K562 (cell line): Measurements from ENCODE around the gene CLTC. TPM values are rescaled to one million over a fixed set of nuclear protein-coding genes. Genes with fewer than 3 reads are reported as not detected.

Experiments
- ATF3 ChIP-seq, 2 experiments: fragments of 450-650 bp in 1 of 2; sonication (generic) in 1 of 2; formaldehyde crosslinking in 1 of 2; IDR thresholded peaks in 1 of 2; conservative IDR thresholded peaks in 1 of 2; 2 replicates each; pipeline versions ENCODE4 v1.6.1 to v1.8.1; 2016 to 2023; ENCODE audit warnings: mild to moderate bottlenecking in 2 of 2, moderate library complexity in 2 of 2, inconsistent platforms in 1 of 2, missing genetic modification reagents in 1 of 2
- CHD7 ChIP-seq: fragments of 200-600 bp; sonication (generic); IDR thresholded peaks from one replicate; pipeline ENCODE4 v1.6.1; 2012; ENCODE audit warnings: mild to moderate bottlenecking, low read depth, low read length, inconsistent platforms
- DMBX1 ChIP-seq: fragments of 250-450 bp; sonication (Bioruptor Pico); IDR thresholded peaks from 2 replicates; pipeline ENCODE4 v1.8.0; 2022; ENCODE audit warnings: inconsistent platforms, mild to moderate bottlenecking, moderate library complexity, borderline replicate concordance
- GABPB2 ChIP-seq: fragments of 250-450 bp; sonication (Bioruptor Pico); conservative IDR thresholded peaks from 2 replicates; pipeline ENCODE4 v1.5.1; 2021; ENCODE audit warnings: mild to moderate bottlenecking
- HDAC8 ChIP-seq: fragments of 450-650 bp; IDR thresholded peaks from 2 replicates; pipeline ENCODE4 v1.6.1; 2016; ENCODE audit warnings: mild to moderate bottlenecking, missing genetic modification characterization, moderate library complexity, missing compliant biosample characterization
- ILF3 ChIP-seq: fragments of 450-650 bp; IDR thresholded peaks from 2 replicates; pipeline ENCODE4 v1.6.1; 2018; ENCODE audit warnings: antibody characterized with exemption, mild to moderate bottlenecking, moderate library complexity, borderline replicate concordance
- MIER1 ChIP-seq: fragments of 450-650 bp; IDR thresholded peaks from 2 replicates; pipeline ENCODE4 v1.6.1; 2016; ENCODE audit warnings: antibody characterized with exemption, mild to moderate bottlenecking, low read depth
- PHF8 ChIP-seq: fragments of 200-600 bp; sonication (generic); IDR thresholded peaks from 2 replicates; pipeline ENCODE4 v1.6.1; 2012; ENCODE audit warnings: mixed run types, mild to moderate bottlenecking, inconsistent platforms, low read length, moderate library complexity, borderline replicate concordance
- PKNOX1 ChIP-seq: fragments of 450-650 bp; IDR thresholded peaks from 2 replicates; pipeline ENCODE4 v1.6.1; 2016
- USF1 ChIP-seq: sonication (generic); formaldehyde crosslinking; IDR thresholded peaks from 2 replicates; pipeline ENCODE4 v1.9.0; 2022; ENCODE audit warnings: mild to moderate bottlenecking, missing genetic modification reagents
- WHSC1 ChIP-seq: IDR thresholded peaks from one replicate; pipeline ENCODE4 v1.6.1; 2012; ENCODE audit warnings: low read length, control low read depth, inconsistent platforms
- ZNF561 ChIP-seq: fragments of 450-650 bp; formaldehyde crosslinking; conservative IDR thresholded peaks from 2 replicates; pipeline ENCODE4 v1.4.0; 2020; ENCODE audit warnings: mild to moderate bottlenecking, moderate library complexity
- polyA plus RNA-seq, 8 experiments: library from polyadenylated mRNA; depleted of rRNA in 4 of 8; stranded (reverse) in 5 of 8; unstranded in 3 of 8; fragments of >200 nt; fragmentation: Nextera tagmentation in 2 of 8; fragmentation: Illumina TruSeq in 1 of 8; extraction: Ambion mirVana in 2 of 8; extraction: Trizol in 1 of 8; gene quantifications; 2 replicates each; pipeline versions ENCODE4 v1.2.1 to v1.2.3, GENCODE V29; 2011 to 2014; ENCODE audit warnings: inconsistent platforms in 1 of 8, missing spikeins in 1 of 8
- total RNA-seq, 7 experiments: library from RNA; depleted of rRNA in 6 of 7; stranded (reverse); fragments of >200 nt in 6 of 7; fragmentation: Illumina TruSeq in 2 of 7; extraction: Trizol in 2 of 7; gene quantifications; 2 replicates each; pipeline versions ENCODE4 v1.2.1 to v1.2.3, GENCODE V29; 2011 to 2021; ENCODE audit warnings: low replicate concordance in 1 of 7

The CLTC gene
- total and polyA plus RNA-seq, 9 of the 15 experiments (the other 6 are each of a cell fraction or from before 2014, with no cell fraction given): 115 to 267 (median 174) TPM

GRCh38 chr17:59619298-59620063 is at the start of gene CLTC (continued):
- no peak for TF ChIP-seq CHD7
- TF ChIP-seq MIER1: no peak
- no peak for TF ChIP-seq WHSC1
- TF ChIP-seq DMBX1 (CRISPR knock-in tag): peak; percentile 57; the same call in 1 of the 2 replicates
- peak; percentile 48 for TF ChIP-seq PKNOX1
- no peak; the same call in 1 of the 2 replicates for TF ChIP-seq HDAC8
- no peak; the same call in 1 of the 2 replicates for TF ChIP-seq GABPB2
- peak; percentile 91; the same call in 1 of the 2 replicates for TF ChIP-seq PHF8
- peak; percentile 94 for TF ChIP-seq USF1 (CRISPR knock-in tag)
- TF ChIP-seq ZNF561 (CRISPR knock-in tag): no peak
- peak; percentile 86 for TF ChIP-seq ATF3 (IDR thresholded peaks at IDR 0.05)
- no peak for TF ChIP-seq ATF3 (CRISPR knock-in tag; conservative IDR thresholded peaks at IDR 0.05)
- TF ChIP-seq ILF3: no peak; the same call in 1 of the 2 replicates
